HG03103 (cell line): ENCODE results near the gene ZC3H12A.

Experiments used
- ATAC-seq: cut with Tn5 transposase; IDR thresholded peaks from one replicate; pipeline ENCODE4 v1.9.1; 2021; ENCODE audit warnings: low read depth; ENCODE audit not compliant: unreplicated experiment

ZC3H12A gene

GRCh38 chr1:37477946-37478345 lies 3.6 kb downstream of the ZC3H12A start:
- no peak for ATAC-seq

- ATAC-seq = no peak
Measured at GRCh38 chr1:37478451-37478881, 4.1 kb downstream of the ZC3H12A start.

GRCh38 chr1:37478890-37479254 lies 4.5 kb downstream of the ZC3H12A start:
- no peak for ATAC-seq

GRCh38 chr1:37479255-37480124 lies 5.1 kb downstream of the ZC3H12A start:
- ATAC-seq = no peak

- ATAC-seq = no peak
Measured at GRCh38 chr1:37480125-37480466, 5.7 kb downstream of the ZC3H12A start.

- ATAC-seq = no peak
Measured at GRCh38 chr1:37480581-37481288, 6.4 kb downstream of the ZC3H12A start.

GRCh38 chr1:37481289-37482003 lies 7.1 kb downstream of the ZC3H12A start:
- no peak for ATAC-seq

- ATAC-seq = no peak
Measured at GRCh38 chr1:37482004-37482785, 7.8 kb downstream of the ZC3H12A start.

- no peak for ATAC-seq
Measured at GRCh38 chr1:37482796-37483744, 8.7 kb downstream of the ZC3H12A start.

- ATAC-seq = no peak
Measured at GRCh38 chr1:37483785-37484184, 9.4 kb downstream of the ZC3H12A start.

GRCh38 chr1:37484325-37485051 lies 10.1 kb downstream of the ZC3H12A start:
- ATAC-seq = no peak

- no peak for ATAC-seq
Measured at GRCh38 chr1:37485902-37486679, 11.7 kb downstream of the ZC3H12A start.

- no peak for ATAC-seq
Measured at GRCh38 chr1:37486680-37487618, 12.6 kb downstream of the ZC3H12A start.

- no peak for ATAC-seq
Measured at GRCh38 chr1:37487619-37487984, 13.2 kb downstream of the ZC3H12A start.

GRCh38 chr1:37493336-37494098 lies 19.1 kb downstream of the ZC3H12A start:
- ATAC-seq = no peak

GRCh38 chr1:37495875-37496274 lies 21.5 kb downstream of the ZC3H12A start:
- ATAC-seq = no peak
